Ovary (tissue), 3 donors: ENCODE data around the gene MBD3.

Experiments
- EP300 ChIP-seq: sonication (generic); formaldehyde crosslinking; IDR thresholded peaks from one replicate; pipeline ENCODE4 v1.6.1; 2017; ENCODE audit warnings: antibody characterized with exemption
- POLR2A ChIP-seq: fragments of 450-650 bp; IDR thresholded peaks from one replicate; pipeline ENCODE4 v1.6.1; 2017; ENCODE audit warnings: antibody characterized with exemption, mild to moderate bottlenecking, moderate library complexity
- TF ChIP-seq, protein P1 (sequence below), 3 donors: fragments of 450-650 bp in 2 of 3; fragments of 200-600 bp in 1 of 3; IDR thresholded peaks; one replicate each; pipeline versions ENCODE4 v1.5.1 to v1.8.0; 2016 to 2022; ENCODE audit warnings: antibody characterized with exemption in 3 of 3, mild to moderate bottlenecking in 1 of 3
- donor health status: DM: no; HTN: no; CAD: no.

DNA sequence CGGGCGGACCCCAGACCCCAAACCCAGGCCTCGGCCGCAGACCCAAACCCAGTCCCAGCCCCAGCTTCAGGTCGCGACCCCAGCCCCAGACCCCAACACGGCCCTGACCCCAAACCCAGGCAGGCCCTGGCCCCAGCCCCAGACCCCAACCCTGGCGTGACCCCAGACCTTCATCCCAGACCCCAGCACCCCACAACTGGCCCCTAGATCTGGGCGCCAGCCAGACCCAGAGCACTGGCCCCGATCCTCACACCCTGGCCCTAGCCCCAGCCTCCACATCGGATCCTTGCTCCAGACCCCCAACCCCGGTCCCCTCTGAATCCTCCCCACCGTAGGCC lies 7.5 kb downstream of the MBD3 start:
- TF ChIP-seq, protein P1, sequence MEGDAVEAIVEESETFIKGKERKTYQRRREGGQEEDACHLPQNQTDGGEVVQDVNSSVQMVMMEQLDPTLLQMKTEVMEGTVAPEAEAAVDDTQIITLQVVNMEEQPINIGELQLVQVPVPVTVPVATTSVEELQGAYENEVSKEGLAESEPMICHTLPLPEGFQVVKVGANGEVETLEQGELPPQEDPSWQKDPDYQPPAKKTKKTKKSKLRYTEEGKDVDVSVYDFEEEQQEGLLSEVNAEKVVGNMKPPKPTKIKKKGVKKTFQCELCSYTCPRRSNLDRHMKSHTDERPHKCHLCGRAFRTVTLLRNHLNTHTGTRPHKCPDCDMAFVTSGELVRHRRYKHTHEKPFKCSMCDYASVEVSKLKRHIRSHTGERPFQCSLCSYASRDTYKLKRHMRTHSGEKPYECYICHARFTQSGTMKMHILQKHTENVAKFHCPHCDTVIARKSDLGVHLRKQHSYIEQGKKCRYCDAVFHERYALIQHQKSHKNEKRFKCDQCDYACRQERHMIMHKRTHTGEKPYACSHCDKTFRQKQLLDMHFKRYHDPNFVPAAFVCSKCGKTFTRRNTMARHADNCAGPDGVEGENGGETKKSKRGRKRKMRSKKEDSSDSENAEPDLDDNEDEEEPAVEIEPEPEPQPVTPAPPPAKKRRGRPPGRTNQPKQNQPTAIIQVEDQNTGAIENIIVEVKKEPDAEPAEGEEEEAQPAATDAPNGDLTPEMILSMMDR (IDR thresholded peaks at IDR 0.05): no peak
- TF ChIP-seq POLR2A (no peak), EP300 (no peak)
